SU-DHL-6 (cell line): ENCODE measurements around the gene MGAT5.

Experiments used
- H2AFZ ChIP-seq: fragments of 200-600 bp; sonication (generic); 2 replicates; pipeline ENCODE4 v1.6.1; 2014; ENCODE audit warnings: low read depth, mild to moderate bottlenecking, moderate library complexity, mixed read lengths, antibody characterized with exemption, low read length; ENCODE audit not compliant: severe bottlenecking
- H3F3A ChIP-seq: fragments of 200-600 bp; shearing (Covaris generic); 2 replicates; pipeline ENCODE4 v1.6.0; 2016; ENCODE audit warnings: antibody characterized with exemption, mild to moderate bottlenecking; ENCODE audit not compliant: insufficient read depth
- H3K27ac ChIP-seq: fragments of 200-600 bp; sonication (generic); 2 replicates; pipeline ENCODE4 v1.5.1; 2016; ENCODE audit warnings: low read depth, mild to moderate bottlenecking, low read length, moderate library complexity, mixed read lengths
- H3K27me3 ChIP-seq: fragments of 200-600 bp; sonication (generic), shearing (Covaris generic); 2 replicates; pipeline ENCODE4 v1.6.0; 2014; ENCODE audit warnings: mild to moderate bottlenecking, low read length
- H3K36me3 ChIP-seq: fragments of 200-600 bp; sonication (generic); 2 replicates; pipeline ENCODE4 v1.6.1; 2014; ENCODE audit warnings: mild to moderate bottlenecking, low read length, mixed read lengths
- H3K4me2 ChIP-seq: fragments of 300-600, 200-600 bp; shearing (Covaris generic), sonication (generic); 2 replicates; pipeline ENCODE4 v1.6.0; 2014; ENCODE audit warnings: low read length, low read depth, mild to moderate bottlenecking; ENCODE audit not compliant: poor library complexity, severe bottlenecking
- H3K4me3 ChIP-seq: fragments of 200-600 bp; sonication (generic); 2 replicates; pipeline ENCODE4 v1.5.1; 2014; ENCODE audit warnings: antibody characterized with exemption, low read length, mild to moderate bottlenecking, mixed read lengths; ENCODE audit not compliant: insufficient read depth, poor library complexity, severe bottlenecking
- H3K79me2 ChIP-seq: fragments of 200-600 bp; sonication (generic); 2 replicates; pipeline ENCODE4 v1.6.1; 2014; ENCODE audit warnings: mild to moderate bottlenecking, low read length, moderate library complexity; ENCODE audit not compliant: insufficient read depth
- H3K9ac ChIP-seq: fragments of 200-600 bp; sonication (generic); 2 replicates; pipeline ENCODE4 v1.7.0; 2014; ENCODE audit warnings: mild to moderate bottlenecking, low read length
- H3K9me2 ChIP-seq: fragments of 200-600 bp; sonication (generic); replicated peaks from 2 replicates; pipeline ENCODE4 v1.6.1; 2014; ENCODE audit warnings: low read length; ENCODE audit not compliant: insufficient read depth
- H3K9me3 ChIP-seq: fragments of 200-600 bp; sonication (generic); 2 replicates; pipeline ENCODE4 v1.6.1; 2014; ENCODE audit warnings: low read length, mixed read lengths; ENCODE audit not compliant: insufficient read depth
- H4K20me1 ChIP-seq: fragments of 200-600 bp; sonication (generic); 2 replicates; pipeline ENCODE4 v1.6.1; 2014; ENCODE audit warnings: low read depth, mild to moderate bottlenecking, antibody characterized with exemption, low read length, moderate library complexity, mixed read lengths
- CTCF ChIP-seq: fragments of 200-600 bp; sonication (generic); IDR thresholded peaks from one replicate; pipeline ENCODE4 v1.5.1; 2017; ENCODE audit warnings: antibody characterized with exemption, mild to moderate bottlenecking, low read length, moderate library complexity; ENCODE audit not compliant: insufficient read depth, poor library complexity, severe bottlenecking
- EZH2phosphoT487 ChIP-seq: fragments of 200-600 bp; sonication (generic), shearing (Covaris generic); conservative IDR thresholded peaks from 2 replicates; pipeline ENCODE4 v1.6.1; 2018; ENCODE audit warnings: mild to moderate bottlenecking, antibody characterized with exemption, low read length, moderate library complexity, mixed read lengths

The MGAT5 gene

GRCh38 chr2:134206573-134206972, 47.3 kb upstream of the MGAT5 start:
- Histone ChIP-seq H3F3A (no peaks in the 10 kb centered on the region), H3K27me3 (no peaks in the 10 kb centered on the region), H3K9ac (no peak overlapping the region), H3K9me2 (no peaks in the 10 kb centered on the region), H3K9me3 (no peaks in the 10 kb centered on the region), H3K4me2 (no peak overlapping the region), H3K36me3 (no peaks in the 10 kb centered on the region), H3K27ac (no peak overlapping the region), H3K4me3 (no peak overlapping the region), H4K20me1 (peaks cover 7% of the 10 kb centered on the region; the same call in 1 of the 2 replicates), H2AFZ (no peak overlapping the region), H3K79me2 (peaks cover 11% of the 10 kb centered on the region; the same call in 1 of the 2 replicates)
- no peak for TF ChIP-seq CTCF
- TF ChIP-seq EZH2phosphoT487 = no peak

- no peaks in the 10 kb centered on the region for H3K9me3 ChIP-seq
- H4K20me1 ChIP-seq = peaks cover 9% of the 10 kb centered on the region; the same call in 1 of the 2 replicates
- H3K9me2 ChIP-seq = no peaks in the 10 kb centered on the region
- H3K4me3 ChIP-seq = no peak overlapping the region
- H3K9ac ChIP-seq = no peak overlapping the region
- H3K27ac ChIP-seq = no peak overlapping the region
- no peaks in the 10 kb centered on the region for H3F3A ChIP-seq
- H3K27me3 ChIP-seq = no peaks in the 10 kb centered on the region
- TF ChIP-seq EZH2phosphoT487 = no peak
- peak; percentile 74 for TF ChIP-seq CTCF
- no peak overlapping the region for H2AFZ ChIP-seq
- peaks cover 10% of the 10 kb centered on the region; the same call in 1 of the 2 replicates for H3K79me2 ChIP-seq
- H3K4me2 ChIP-seq = no peak overlapping the region
- no peaks in the 10 kb centered on the region for H3K36me3 ChIP-seq
Observed at GRCh38 chr2:134207589-134208209, 46.2 kb upstream of the MGAT5 start.

- peaks cover 6% of the 10 kb centered on the region; the same call in 1 of the 2 replicates for H3K79me2 ChIP-seq
- H3K4me3 ChIP-seq = no peak overlapping the region
- peaks cover 12% of the 10 kb centered on the region; the same call in 1 of the 2 replicates for H4K20me1 ChIP-seq
Observed at GRCh38 chr2:134208825-134209224, 45.0 kb upstream of the MGAT5 start.

More at GRCh38 chr2:134208825-134209224, 45.0 kb upstream of the MGAT5 start:
- TF ChIP-seq CTCF (no peak), EZH2phosphoT487 (no peak)
- H3F3A ChIP-seq = no peaks in the 10 kb centered on the region
- H3K9me3 ChIP-seq = no peaks in the 10 kb centered on the region
- no peaks in the 10 kb centered on the region for H3K27me3 ChIP-seq
- H3K4me2 ChIP-seq = no peak overlapping the region
- H2AFZ ChIP-seq = no peak overlapping the region
- no peak overlapping the region for H3K27ac ChIP-seq
- H3K9ac ChIP-seq = no peak overlapping the region
- no peaks in the 10 kb centered on the region for H3K36me3 ChIP-seq
- H3K9me2 ChIP-seq = no peaks in the 10 kb centered on the region
